HG03066 (cell line): ENCODE measurements around the gene KCNK1.

Experiments used
- ATAC-seq: cut with Tn5 transposase; IDR thresholded peaks from one replicate; pipeline ENCODE4 v1.9.1; 2021; ENCODE audit warnings: low read depth; ENCODE audit not compliant: unreplicated experiment

KCNK1 gene

GRCh38 chr1:233689748-233690254 lies 75.9 kb downstream of the KCNK1 start:
- ATAC-seq: no peak

DNA sequence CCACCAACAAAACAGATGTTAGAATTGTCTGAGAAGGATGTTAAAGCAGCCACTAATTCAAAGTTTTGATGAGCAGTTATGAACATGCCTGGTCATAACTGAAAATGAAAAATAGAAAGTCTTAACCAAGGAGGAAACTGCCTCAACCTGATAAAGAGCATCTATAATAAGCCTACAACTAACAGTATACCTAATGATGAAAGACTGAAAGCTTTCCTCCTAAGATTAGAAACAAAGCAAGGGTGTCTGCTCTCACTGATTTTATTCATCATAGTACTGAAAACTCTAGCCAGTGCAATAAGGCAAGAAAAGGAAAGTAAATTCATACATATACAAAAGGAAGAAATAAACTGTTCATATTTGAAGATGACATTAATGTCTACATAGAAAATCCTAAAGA lies 82.0 kb downstream of the KCNK1 start:
- ATAC-seq: peak; percentile 83

DNA sequence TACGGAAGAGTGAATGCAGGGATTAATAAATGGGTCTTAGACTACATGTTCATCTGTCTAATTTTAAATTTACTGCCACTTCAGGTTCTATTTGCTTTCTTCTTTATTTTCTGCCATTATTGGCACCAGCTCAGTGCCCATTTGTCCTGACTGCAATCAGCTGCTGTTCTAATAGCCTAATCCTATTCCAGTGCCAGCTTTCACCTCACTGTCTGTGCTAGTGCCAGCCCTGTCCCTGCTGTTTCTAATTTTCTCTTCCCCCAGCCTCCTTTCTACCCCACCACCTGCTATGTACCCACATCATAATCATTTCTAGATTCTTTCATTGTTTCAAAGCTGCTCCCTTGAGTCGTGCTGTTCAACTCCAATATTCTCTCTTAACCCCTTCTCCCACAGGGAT lies 86.4 kb downstream of the KCNK1 start:
- no peak for ATAC-seq

DNA sequence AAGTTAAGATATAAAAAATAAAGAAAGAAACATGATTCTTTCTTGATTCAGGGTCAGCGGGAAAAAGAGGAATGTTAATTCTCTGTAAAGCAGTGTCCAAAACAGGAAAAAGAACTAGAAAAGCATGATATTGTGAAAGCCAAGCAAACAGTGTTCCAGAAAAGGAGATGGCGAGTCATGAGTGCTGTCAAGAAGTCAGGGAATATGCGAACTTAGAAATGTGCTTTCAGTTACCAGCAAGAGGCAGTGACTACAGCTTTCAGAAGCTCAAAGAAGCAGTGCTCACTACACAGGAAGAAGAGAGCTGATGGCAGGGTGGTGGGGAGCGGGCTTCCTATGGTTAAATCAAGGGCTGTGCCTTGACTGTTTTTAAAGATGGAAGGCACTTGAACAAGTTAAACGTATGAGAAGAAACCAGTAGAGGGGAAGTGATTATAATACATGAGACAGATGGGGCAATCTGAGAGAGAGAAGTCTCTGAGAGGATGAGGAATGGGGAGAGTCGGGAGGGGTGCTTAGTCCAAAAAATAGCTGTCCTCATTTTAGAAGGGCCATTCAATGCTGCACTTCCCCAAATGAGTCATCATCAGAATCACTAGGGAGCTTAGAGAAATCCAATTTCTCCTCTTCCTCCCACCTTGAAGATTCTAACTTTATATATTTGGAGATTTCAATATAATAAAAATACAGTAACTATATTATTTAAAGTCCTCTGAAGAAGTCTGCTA lies 90.4 kb downstream of the KCNK1 start:
- ATAC-seq: no peak

DNA sequence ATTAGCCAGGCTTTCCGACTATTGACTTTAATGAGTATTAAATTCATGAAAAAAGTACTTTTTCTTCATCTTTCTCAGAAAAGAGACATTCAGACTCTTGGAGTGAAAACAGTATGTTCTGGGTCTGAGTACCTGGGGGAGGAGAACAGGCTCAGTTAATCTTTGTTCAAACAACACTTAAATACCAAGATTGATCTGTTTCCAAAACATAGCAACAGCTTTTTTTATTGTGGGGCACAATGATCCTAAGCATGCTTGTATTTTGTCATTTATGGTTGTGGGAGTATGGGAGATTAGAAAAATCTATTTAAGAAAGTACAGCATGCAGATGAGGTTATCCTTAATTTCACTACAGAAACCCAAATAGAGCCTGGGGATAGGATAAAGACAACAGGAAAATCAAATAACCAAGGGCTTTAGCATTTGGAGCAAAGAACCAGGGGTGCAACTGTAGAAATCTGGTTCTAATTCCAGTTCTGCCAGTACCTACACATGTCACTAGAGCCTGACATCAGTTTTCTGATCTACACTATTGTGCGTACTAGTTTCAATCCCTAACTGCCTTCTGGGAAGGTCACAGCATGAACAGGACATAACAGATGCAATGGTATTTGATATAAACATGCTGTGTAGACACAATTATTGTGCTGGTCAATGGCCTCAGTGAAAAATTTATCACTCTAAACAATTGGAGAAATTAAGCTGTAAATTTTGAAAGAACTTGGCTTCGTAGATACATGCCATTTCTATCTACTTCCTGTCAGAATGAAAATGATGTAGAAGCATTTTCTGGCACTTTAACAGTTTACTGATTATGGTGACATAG lies 91.2 kb downstream of the KCNK1 start:
- ATAC-seq: no peak

GRCh38 chr1:233707153-233707879 lies 93.4 kb downstream of the KCNK1 start:
- no peak for ATAC-seq

DNA sequence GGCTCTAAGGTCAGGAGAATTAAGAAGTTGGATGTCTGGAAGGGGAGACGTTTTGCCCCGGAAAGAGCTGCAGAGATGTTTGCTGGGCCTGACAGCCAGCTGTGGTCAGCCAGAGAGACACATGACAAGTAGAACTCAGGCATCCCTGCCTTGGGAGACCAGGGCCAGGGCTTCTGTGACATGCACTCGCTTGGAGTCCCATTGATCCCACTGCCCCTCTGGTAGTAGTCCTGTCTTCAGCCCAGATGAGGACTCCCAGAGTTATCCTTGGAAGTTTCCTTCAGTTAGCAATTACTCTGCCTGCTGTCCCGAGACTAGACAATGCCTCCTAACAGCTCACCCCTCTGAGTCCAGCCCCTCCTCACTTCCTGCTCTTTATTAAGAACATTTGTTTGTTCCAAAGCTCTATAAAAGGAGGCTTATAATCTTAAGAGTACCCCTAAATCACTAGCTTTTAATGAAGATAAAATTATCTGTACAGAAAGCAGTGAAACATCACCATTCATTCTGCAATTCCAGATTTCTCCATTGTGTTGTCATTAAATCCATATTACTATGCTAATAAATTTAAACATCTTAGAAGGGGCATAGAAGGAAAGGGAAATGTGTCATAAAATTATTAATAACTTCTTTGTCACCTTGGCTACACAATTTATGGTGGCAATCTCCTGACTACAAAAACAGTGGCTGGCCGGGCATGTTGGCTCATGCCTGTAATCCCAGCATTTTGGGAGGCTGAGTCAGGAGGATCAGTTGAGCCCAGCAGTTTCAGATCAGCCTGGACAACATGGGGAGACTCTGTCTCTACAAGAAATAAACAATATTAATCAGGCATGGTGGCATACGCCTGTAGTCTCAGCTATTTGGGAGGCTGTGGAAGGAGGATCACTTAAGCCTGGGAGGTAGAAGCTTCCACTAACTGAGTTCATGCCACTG lies 94.2 kb downstream of the KCNK1 start:
- ATAC-seq: no peak

DNA sequence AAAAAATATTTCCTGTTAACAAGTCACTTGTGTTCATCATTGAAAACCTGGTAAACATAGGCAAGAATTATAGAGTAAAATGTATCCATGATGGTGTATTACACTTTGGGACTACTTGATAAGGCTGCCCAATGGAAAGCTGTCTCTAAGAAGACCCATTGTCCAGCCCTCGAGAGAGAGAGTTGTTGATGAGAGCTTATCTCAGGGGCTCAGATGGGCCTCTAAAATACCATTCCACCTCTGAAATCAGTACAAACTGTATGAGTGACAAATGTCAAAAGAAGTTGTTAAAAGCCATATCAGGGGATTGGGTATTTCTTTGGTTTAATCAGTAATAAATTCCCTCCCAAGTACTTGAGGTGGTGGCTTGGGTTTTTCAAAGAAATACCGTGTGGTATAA lies 96.1 kb downstream of the KCNK1 start:
- no peak for ATAC-seq

DNA sequence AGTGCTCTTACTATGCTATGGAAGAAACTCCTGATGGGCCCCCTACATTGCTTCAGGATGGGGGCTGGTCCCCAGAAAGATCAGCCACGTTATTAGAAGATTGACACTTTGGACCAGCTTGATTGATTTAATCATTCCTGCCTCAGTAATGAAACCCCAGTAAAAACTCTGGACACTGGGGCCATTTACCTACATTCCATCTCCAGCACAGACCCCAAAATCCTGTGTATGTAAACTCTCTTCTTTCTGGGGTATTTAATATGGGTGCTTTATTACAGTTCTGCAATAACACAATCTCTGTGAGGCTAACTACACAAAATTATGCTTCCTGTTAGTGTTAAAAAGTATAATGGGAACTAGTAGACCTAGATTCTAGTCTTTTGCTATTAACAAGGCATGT lies 96.6 kb downstream of the KCNK1 start:
- no peak for ATAC-seq

DNA sequence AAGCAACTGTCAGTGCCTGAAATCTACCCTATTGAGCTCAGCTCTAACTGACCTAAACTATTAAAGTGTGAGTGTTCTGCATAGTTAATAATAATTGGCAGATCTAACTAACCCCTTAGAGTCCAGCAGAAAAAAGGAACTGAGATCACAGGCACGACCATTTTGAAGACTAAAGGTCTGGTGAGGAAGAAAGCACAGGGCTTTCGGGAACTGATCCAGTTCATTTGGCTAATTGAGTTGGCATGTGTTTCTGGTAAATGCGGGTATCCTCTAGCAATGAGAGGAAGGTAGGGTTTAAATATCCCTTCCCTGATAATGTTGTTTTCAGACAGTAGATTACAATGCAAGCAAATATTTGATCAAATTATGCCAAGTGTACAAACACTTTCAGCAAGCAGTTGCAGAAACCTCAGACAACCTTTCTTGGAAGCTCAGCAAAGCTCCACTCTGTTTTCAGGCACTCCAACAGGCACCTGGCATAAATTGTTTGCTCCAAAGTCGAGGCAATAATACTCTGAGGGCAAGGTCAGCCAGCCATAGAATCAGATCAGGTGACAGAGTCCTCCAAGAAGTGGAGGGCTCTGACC lies 100.8 kb downstream of the KCNK1 start:
- ATAC-seq: no peak

GRCh38 chr1:233718057-233718456 lies 104.2 kb downstream of the KCNK1 start:
- no peak for ATAC-seq

DNA sequence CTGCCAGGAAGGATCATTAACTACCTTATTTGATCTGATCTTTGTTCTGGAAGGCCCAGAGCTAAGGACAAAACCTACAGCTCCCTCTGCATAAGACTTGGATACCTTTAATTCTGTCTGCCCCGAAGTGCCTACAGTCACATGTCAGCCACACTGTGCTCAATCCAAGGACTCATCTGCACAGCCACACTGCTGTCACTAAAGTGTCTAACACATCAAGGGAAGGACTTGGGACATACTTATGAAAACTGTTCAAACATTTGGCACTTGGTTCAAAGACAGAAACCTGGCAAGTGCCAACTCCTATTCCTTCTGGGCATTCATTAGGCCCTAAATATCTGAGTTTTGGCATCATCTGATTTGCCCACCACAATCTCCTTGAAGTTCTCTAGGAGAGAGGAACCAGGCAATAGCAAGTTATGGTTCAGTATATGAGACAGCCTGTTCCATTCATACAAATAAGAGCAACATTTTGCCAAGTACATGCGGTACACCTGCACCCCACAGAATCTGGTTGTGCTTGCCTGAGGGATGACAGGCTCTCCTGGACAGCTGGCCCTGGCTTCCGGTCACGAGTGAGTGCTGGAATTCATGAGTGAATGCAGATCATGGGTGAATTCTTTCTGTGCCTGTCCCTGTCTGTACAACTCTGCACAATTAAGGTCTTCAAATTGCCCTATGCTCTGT lies 105.9 kb downstream of the KCNK1 start:
- no peak for ATAC-seq

GRCh38 chr1:233721004-233721595 lies 107.2 kb downstream of the KCNK1 start:
- no peak for ATAC-seq
